ENCODE data around the gene PAPOLB. TPM values are rescaled to one million over a fixed set of nuclear protein-coding genes. Genes with fewer than 3 reads are reported as not detected.

Gene PAPOLB
- total RNA-seq, 1 experiment from 2014 or later: 0.31 TPM

- TF ChIP-seq CTCF (IDR thresholded peaks at IDR 0.05) (no peak), IRF2 (CRISPR knock-in tag; IDR thresholded peaks at IDR 0.05; ENCODE audit: borderline replicate concordance, low read depth) (no peak), NR2C2 (CRISPR knock-in tag; IDR thresholded peaks at IDR 0.05) (no peak), FOXP1 (CRISPR knock-in tag; IDR thresholded peaks at IDR 0.05; ENCODE audit: borderline replicate concordance) (no peak), ZNF423 (CRISPR knock-in tag; IDR thresholded peaks at IDR 0.05) (no peak), ARID4B (CRISPR knock-in tag; IDR thresholded peaks at IDR 0.05; ENCODE audit: borderline replicate concordance) (no peak), ATF1 (CRISPR knock-in tag; IDR thresholded peaks at IDR 0.05) (no peak)
These were observed 22.3 kb upstream of the PAPOLB start (continued) for GRCh38 chr7:4884164-4884563.

- DNase-seq (ENCODE audit: low spot score): peak; percentile 98
- Mint-ChIP-seq H3K9me3 (no peaks in the 10 kb centered on the region), H3K27me3 (ENCODE audit: low read depth) (peaks cover 12% of the 10 kb centered on the region; the same call in 1 of the 2 replicates), H3K27ac (peak within 1 kb of the TSS; percentile 50), H3K36me3 (no peaks in the 10 kb centered on the region), H3K4me1 (peaks cover 13% of the 10 kb centered on the region), H3K4me3 (peak within 1 kb of the TSS; percentile 81)
- ChIA-PET CTCF (interaction anchor here (0.6 to 5.5 kb wide), 53 partner anchors 9 to 594 kb away, joined by 3 to 83 read pairs (median 5); partner anchors contain the start of genes AP5Z1, MMD2, PAPOLB and RBAK), POLR2A (interaction anchor here (1.0 to 1.7 kb wide), 2 partner anchors 91 to 176 kb away, joined by 3 read pairs; no protein-coding TSS in a partner anchor)
- TF ChIP-seq SP1 (CRISPR knock-in tag; conservative IDR thresholded peaks at IDR 0.05) (peak; percentile 94), E2F5 (CRISPR knock-in tag; IDR thresholded peaks at IDR 0.05) (peak; percentile 86), ARID4B (CRISPR knock-in tag; IDR thresholded peaks at IDR 0.05; ENCODE audit: borderline replicate concordance) (no peak), MAX (CRISPR knock-in tag; IDR thresholded peaks at IDR 0.05) (no peak), FOXP1 (CRISPR knock-in tag; IDR thresholded peaks at IDR 0.05; ENCODE audit: borderline replicate concordance) (peak; percentile 48; the same call in 1 of the 2 replicates), CTCF (IDR thresholded peaks at IDR 0.05) (peak; percentile 88), ZNF219 (CRISPR knock-in tag; IDR thresholded peaks at IDR 0.05; ENCODE audit: borderline replicate concordance) (no peak)
- peak; percentile 92 for ATAC-seq
These were observed 21.7 kb upstream of the PAPOLB start, which contains the start of gene RADIL for GRCh38 chr7:4883372-4884144. TSS of gene RADIL (minus strand) at chr7:4883716. CDS start at chr7:4878139, 5,577 bp downstream.
